GM18873 (cell line): ENCODE data around the gene RIPK3.
A peak's percentile ranks its signal among the peaks of the same experiment; 100 is the strongest.

Experiments
- ATAC-seq: cut with Tn5 transposase; IDR thresholded peaks from one replicate; pipeline ENCODE4 v1.9.1; 2021; ENCODE audit warnings: mild to moderate bottlenecking, moderate library complexity, moderate number of reproducible peaks; ENCODE audit not compliant: unreplicated experiment, low FRiP score

RIPK3 gene

GRCh38 chr14:24325041-24325530 is 14.7 kb downstream of the RIPK3 start:
- no peak for ATAC-seq

- ATAC-seq: no peak
These were observed 15.8 kb downstream of the RIPK3 start for GRCh38 chr14:24324024-24324423.

DNA sequence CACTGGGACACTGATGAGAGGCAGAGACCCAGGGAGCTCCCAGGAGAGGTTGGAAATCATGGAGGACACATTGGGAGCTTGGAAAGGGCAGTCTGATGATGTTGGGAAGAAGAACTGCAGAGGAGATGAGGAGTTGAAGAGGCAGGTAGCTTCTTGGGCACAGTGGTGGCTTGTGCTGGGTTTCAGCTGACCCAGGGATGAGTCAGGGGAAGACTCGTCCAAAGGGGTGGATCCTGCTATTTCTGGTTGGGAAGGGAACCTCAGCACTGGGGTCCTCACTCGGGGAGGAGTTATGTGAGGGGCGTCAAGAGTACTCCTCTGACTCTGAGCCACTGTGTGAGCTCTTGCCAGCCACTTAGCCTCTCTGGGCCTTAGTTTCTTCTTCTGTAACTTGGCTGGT is 16.4 kb downstream of the RIPK3 start:
- no peak for ATAC-seq

GRCh38 chr14:24322672-24323071 is 17.1 kb downstream of the RIPK3 start:
- ATAC-seq: no peak

GRCh38 chr14:24321212-24321975 is 18.4 kb downstream of the RIPK3 start:
- no peak for ATAC-seq

- no peak for ATAC-seq
These were observed 22.5 kb downstream of the RIPK3 start for GRCh38 chr14:24317141-24317928.

GRCh38 chr14:24316597-24316950 is 23.2 kb downstream of the RIPK3 start:
- no peak for ATAC-seq

DNA sequence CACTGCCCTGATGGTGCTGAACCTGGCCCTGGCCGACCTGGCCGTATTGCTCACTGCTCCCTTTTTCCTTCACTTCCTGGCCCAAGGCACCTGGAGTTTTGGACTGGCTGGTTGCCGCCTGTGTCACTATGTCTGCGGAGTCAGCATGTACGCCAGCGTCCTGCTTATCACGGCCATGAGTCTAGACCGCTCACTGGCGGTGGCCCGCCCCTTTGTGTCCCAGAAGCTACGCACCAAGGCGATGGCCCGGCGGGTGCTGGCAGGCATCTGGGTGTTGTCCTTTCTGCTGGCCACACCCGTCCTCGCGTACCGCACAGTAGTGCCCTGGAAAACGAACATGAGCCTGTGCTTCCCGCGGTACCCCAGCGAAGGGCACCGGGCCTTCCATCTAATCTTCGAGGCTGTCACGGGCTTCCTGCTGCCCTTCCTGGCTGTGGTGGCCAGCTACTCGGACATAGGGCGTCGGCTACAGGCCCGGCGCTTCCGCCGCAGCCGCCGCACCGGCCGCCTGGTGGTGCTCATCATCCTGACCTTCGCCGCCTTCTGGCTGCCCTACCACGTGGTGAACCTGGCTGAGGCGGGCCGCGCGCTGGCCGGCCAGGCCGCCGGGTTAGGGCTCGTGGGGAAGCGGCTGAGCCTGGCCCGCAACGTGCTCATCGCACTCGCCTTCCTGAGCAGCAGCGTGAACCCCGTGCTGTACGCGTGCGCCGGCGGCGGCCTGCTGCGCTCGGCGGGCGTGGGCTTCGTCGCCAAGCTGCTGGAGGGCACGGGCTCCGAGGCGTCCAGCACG is 23.8 kb downstream of the RIPK3 start:
- ATAC-seq: no peak

DNA sequence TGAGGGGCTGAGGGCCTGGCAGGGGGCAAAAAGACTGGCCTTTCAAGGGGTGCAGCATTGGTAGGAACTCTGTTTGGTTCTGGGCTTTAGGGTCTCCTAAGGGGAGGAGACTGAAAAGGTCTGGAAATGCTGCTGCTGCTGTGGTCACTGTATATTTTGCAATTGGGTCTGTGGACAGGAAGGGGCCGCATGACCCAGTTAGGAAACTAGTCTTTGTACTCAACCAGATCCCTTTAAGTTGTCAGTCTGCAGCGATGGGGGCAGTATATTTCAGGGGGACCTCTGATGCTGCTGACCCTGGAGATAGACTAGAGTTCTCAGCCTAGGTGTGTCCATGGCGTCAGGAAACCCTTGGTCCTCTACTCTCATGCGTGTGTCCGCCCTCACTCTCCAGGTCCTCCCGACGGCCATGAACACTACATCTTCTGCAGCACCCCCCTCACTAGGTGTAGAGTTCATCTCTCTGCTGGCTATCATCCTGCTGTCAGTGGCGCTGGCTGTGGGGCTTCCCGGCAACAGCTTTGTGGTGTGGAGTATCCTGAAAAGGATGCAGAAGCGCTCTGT is 24.5 kb downstream of the RIPK3 start:
- no peak for ATAC-seq

DNA sequence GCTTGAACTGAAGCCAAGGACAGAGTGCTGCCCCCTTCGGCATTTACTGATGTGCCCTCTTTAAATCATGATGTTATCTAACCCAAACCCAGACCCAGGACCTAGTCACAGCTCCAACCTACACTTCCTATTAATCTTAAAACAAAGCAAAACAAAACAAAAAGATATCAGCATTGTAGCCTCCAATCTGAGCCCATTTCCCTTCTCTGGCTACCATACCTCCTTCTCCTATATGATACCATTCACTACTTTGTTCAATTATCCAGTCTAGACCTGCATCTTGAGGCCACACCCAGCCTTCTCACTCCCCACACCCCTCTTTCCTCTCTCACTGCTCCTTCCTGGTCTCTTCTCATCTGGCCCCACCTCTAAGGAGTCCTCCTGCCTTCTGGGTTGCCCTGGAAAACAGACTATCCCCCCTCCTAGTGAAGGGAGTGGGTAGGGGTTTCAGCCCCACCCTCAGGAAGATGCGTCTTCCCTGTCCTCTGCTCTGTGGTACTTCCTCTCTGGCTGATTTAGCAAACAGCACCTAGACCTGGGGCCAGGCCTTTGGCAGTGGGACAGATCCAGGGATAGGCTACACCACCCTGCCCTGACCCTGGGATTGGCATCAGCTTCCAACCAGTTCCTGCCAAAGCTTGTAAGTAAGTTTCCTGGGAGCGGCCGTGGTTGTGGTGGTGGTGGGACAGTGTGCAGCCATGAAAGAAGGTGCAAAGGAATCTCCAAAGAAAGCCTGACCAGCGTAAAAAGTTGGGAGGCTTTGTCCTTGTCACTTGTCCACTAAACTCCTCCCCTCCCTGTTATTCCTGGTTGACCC is 25.2 kb downstream of the RIPK3 start:
- ATAC-seq: no peak

GRCh38 chr14:24313913-24314312 is 25.9 kb downstream of the RIPK3 start:
- ATAC-seq: no peak

- ATAC-seq: no peak
These were observed 26.9 kb downstream of the RIPK3 start for GRCh38 chr14:24312736-24313507.

GRCh38 chr14:24311837-24312615 is 27.8 kb downstream of the RIPK3 start:
- no peak for ATAC-seq

DNA sequence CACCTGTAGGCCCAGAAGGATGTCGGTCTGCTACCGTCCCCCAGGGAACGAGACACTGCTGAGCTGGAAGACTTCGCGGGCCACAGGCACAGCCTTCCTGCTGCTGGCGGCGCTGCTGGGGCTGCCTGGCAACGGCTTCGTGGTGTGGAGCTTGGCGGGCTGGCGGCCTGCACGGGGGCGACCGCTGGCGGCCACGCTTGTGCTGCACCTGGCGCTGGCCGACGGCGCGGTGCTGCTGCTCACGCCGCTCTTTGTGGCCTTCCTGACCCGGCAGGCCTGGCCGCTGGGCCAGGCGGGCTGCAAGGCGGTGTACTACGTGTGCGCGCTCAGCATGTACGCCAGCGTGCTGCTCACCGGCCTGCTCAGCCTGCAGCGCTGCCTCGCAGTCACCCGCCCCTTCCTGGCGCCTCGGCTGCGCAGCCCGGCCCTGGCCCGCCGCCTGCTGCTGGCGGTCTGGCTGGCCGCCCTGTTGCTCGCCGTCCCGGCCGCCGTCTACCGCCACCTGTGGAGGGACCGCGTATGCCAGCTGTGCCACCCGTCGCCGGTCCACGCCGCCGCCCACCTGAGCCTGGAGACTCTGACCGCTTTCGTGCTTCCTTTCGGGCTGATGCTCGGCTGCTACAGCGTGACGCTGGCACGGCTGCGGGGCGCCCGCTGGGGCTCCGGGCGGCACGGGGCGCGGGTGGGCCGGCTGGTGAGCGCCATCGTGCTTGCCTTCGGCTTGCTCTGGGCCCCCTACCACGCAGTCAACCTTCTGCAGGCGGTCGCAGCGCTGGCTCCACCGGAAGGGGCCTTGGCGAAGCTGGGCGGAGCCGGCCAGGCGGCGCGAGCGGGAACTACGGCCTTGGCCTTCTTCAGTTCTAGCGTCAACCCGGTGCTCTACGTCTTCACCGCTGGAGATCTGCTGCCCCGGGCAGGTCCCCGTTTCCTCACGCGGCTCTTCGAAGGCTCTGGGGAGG is 28.9 kb downstream of the RIPK3 start, which contains the start of gene LTB4R:
LTB4R (plus strand) TSS at position 857 of the 959 bp plus-strand sequence. CDS start 4,150 bp downstream, outside the sequence.
- ATAC-seq: peak; percentile 60

- ATAC-seq: no peak
These were observed 29.5 kb downstream of the RIPK3 start for GRCh38 chr14:24310265-24310645.

DNA sequence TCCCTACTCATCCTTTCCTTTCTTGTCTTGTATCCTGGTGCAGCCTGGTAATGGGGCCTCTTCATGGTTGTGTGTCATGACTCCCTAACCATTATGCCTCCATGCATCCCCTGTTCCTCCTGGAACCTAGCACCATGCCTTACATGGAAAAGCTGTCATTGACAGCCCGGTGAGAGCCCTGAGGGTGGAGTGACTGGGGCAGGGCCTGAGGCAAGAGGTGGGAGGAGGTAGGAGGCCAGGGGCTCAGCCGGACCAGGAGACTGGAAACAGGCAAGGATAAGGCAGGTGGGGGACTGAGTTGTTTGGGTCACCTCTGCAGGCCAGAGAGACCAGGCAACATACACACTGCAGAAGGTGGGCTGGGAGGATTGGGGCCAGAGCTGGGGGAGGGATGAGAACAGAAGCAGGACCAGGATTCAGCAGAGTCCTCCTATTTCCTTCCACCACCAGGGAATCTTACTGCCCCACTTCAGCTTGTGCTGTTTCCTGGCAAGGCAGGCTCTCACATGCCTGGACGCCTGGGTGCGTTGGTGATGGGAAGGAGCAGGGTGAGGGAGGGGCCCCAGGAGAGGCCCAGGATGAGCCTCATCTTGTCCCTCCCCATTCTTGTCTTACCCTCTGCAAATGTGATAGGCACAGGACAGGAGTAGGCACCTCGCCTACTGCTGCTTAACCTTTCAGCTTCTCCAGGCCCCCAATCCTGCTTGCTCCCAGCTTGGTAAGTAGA is 30.1 kb downstream of the RIPK3 start, which contains the start of gene LTB4R2:
LTB4R2 (plus strand) TSS at position 603 of the 727 bp plus-strand sequence. CDS start 525 bp downstream, outside the sequence.
- ATAC-seq: no peak
